OCI-LY7 (cell line): ENCODE results near the gene ZNF578. TPM values are rescaled to one million over a fixed set of nuclear protein-coding genes. Genes with fewer than 3 reads are reported as not detected.

Experiments used
- BruUV-seq: library from RNA; stranded (reverse); fragments of 400-500 nt; replicated peaks from 2 replicates; lab custom pipeline; 2021; lab: Mats Ljungman, UMichigan
- CTCF ChIA-PET: fragments of 300-600 bp; sonication (Branson Sonifier 250); formaldehyde crosslinking; loops from one replicate; lab custom pipeline; 2022; ENCODE audit warnings: antibody characterized with exemption; ENCODE audit not compliant: unreplicated experiment; lab: Charles Lee
- POLR2A ChIA-PET: fragments of 300-600 bp; sonication (Branson Sonifier 250); formaldehyde crosslinking; loops from one replicate; lab custom pipeline; 2022; ENCODE audit warnings: antibody characterized with exemption; lab: Charles Lee
- DNase-seq: peaks from one replicate; pipeline ENCODE4 v3.0.0-alpha.2; 2015; ENCODE audit warnings: low spot score
- H2AFZ ChIP-seq: fragments of 200-600 bp; sonication (generic), shearing (Covaris generic); 2 replicates; pipeline ENCODE4 v1.6.1; 2014; ENCODE audit warnings: mild to moderate bottlenecking, antibody characterized with exemption, low read length, moderate library complexity
- H3K27ac ChIP-seq: fragments of 200-600 bp; sonication (generic); 2 replicates; pipeline ENCODE4 v1.5.1; 2014; ENCODE audit warnings: mixed run types, low read depth, mild to moderate bottlenecking, moderate library complexity, low read length, inconsistent platforms; ENCODE audit not compliant: poor library complexity, severe bottlenecking
- H3K36me3 ChIP-seq: fragments of 200-600 bp; sonication (generic); 2 replicates; pipeline ENCODE4 v1.6.1; 2014; ENCODE audit warnings: mild to moderate bottlenecking, antibody characterized with exemption, low read length, moderate library complexity, mixed read lengths; ENCODE audit not compliant: insufficient read depth
- H3K4me1 ChIP-seq: fragments of 200-600 bp; sonication (generic); 2 replicates; pipeline ENCODE4 v1.5.1; 2014; ENCODE audit warnings: mild to moderate bottlenecking, low read length; ENCODE audit not compliant: insufficient read depth, poor library complexity, severe bottlenecking
- H3K4me2 ChIP-seq: fragments of 200-600 bp; sonication (generic); 2 replicates; pipeline ENCODE4 v1.6.1; 2014; ENCODE audit warnings: mild to moderate bottlenecking, low read length
- H3K4me3 ChIP-seq: fragments of 200-600 bp; sonication (generic); 2 replicates; pipeline ENCODE4 v1.5.1; 2014; ENCODE audit warnings: mild to moderate bottlenecking, low read depth, low read length; ENCODE audit not compliant: poor library complexity, severe bottlenecking
- H3K79me2 ChIP-seq: fragments of 200-600 bp; sonication (generic); 2 replicates; pipeline ENCODE4 v1.6.1; 2016; ENCODE audit warnings: low read depth, mild to moderate bottlenecking, low read length, moderate library complexity, mixed read lengths; ENCODE audit not compliant: insufficient read depth
- H3K9me2 ChIP-seq: fragments of 200-600 bp; sonication (generic); 2 replicates; pipeline ENCODE4 v1.6.1; 2016; ENCODE audit warnings: mild to moderate bottlenecking, low read length, mixed read lengths; ENCODE audit not compliant: insufficient read depth
- H3K9me3 ChIP-seq: fragments of 200-600 bp; sonication (generic); 2 replicates; pipeline ENCODE4 v1.6.1; 2014; ENCODE audit warnings: mild to moderate bottlenecking, mixed run types, low read length, mixed read lengths
- H4K20me1 ChIP-seq: fragments of 200-600 bp; sonication (generic); 2 replicates; pipeline ENCODE4 v1.6.1; 2014; ENCODE audit warnings: mild to moderate bottlenecking, antibody characterized with exemption, low read length, moderate library complexity, mixed read lengths; ENCODE audit not compliant: insufficient read depth
- EZH2phosphoT487 ChIP-seq: fragments of 200-600 bp; sonication (generic); IDR thresholded peaks from 2 replicates; pipeline ENCODE4 v1.6.1; 2018; ENCODE audit warnings: low read depth, borderline replicate concordance, mild to moderate bottlenecking, mixed run types, antibody characterized with exemption, low read length, moderate library complexity, mixed read lengths
- intact Hi-C: fragments of 100-400 bp; cut with micrococcal nuclease; formaldehyde crosslinking; loops from one replicate; pipeline ENCODE4 v1.10.0; 2022; ENCODE audit not compliant: unreplicated experiment
- total RNA-seq, 2 experiments: library from RNA; depleted of rRNA in 1 of 2; stranded (reverse); fragments of >200 nt in 1 of 2; shearing (Covaris generic) in 1 of 2; gene quantifications; 2 replicates each; pipeline ENCODE4 v1.2.3, GENCODE V29; 2014 to 2022
- TF ChIP-seq, protein P1 (sequence below): fragments of 200-600 bp; sonication (generic); conservative IDR thresholded peaks from 2 replicates; pipeline ENCODE4 v1.5.1; 2014; ENCODE audit warnings: mild to moderate bottlenecking, antibody characterized with exemption, low read length, moderate library complexity, mixed read lengths

The ZNF578 gene
- total RNA-seq, 2 experiments from 2014 or later: not detected

DNA sequence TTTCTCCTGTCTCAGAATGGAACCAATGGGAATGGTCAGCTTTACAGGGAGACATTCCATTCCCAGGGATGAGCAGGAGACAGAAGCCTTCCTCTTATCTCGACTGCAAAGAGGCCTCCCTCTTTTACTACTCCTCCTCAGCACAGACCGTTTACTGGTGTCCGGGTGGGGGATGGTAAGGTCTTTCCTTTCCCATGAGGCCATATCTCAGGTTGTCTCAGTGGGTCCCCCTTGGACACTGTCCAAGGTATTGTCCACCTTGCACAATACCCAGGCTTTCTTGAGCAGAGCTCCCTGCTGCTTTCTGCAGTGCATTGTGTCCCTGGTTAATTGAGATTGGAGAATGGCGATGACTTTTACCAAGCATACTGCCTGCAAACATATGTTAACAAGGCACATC lies 66.7 kb downstream of the ZNF578 start:
- no peak overlapping the region for H3K4me2 ChIP-seq
- TF ChIP-seq EZH2phosphoT487: no peak
- TF ChIP-seq, protein P1, sequence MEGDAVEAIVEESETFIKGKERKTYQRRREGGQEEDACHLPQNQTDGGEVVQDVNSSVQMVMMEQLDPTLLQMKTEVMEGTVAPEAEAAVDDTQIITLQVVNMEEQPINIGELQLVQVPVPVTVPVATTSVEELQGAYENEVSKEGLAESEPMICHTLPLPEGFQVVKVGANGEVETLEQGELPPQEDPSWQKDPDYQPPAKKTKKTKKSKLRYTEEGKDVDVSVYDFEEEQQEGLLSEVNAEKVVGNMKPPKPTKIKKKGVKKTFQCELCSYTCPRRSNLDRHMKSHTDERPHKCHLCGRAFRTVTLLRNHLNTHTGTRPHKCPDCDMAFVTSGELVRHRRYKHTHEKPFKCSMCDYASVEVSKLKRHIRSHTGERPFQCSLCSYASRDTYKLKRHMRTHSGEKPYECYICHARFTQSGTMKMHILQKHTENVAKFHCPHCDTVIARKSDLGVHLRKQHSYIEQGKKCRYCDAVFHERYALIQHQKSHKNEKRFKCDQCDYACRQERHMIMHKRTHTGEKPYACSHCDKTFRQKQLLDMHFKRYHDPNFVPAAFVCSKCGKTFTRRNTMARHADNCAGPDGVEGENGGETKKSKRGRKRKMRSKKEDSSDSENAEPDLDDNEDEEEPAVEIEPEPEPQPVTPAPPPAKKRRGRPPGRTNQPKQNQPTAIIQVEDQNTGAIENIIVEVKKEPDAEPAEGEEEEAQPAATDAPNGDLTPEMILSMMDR: no peak
- H3K9me2 ChIP-seq: no peaks in the 10 kb centered on the region
- no peak overlapping the region for H3K4me3 ChIP-seq
- H3K4me1 ChIP-seq: no peaks in the 10 kb centered on the region
- no peak overlapping the region for H3K27ac ChIP-seq
- H3K9me3 ChIP-seq: no peaks in the 10 kb centered on the region
- no peaks in the 10 kb centered on the region for H3K36me3 ChIP-seq
- no peak overlapping the region for H2AFZ ChIP-seq
- ChIA-PET POLR2A (no interaction called here), CTCF (no interaction called here)
- DNase-seq: no peak
- no TSS peak for BruUV-seq
- H3K79me2 ChIP-seq: no peaks in the 10 kb centered on the region
- intact Hi-C loops: no loop called here
- H4K20me1 ChIP-seq: no peaks in the 10 kb centered on the region

DNA sequence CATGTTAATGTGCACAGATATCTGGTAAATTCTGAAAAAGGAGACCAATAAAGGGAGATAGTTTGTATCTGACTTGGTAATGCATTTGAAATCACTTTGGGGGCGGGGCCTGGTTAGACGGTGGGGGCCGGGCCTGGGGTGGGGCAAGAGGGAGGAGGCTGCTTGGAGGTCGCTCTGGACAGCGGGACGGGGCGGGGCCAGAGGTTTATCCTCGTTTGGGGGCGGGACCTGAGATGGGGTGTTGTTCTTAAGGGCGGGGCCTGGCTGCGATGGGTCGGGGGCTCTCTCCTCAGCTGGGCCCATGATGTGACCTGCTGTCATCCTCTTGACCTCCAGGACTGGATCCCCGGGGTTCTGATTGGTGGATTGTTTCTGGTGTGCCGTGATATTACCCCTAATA lies 69.2 kb downstream of the ZNF578 start:
- TF ChIP-seq, protein P1: no peak
- TF ChIP-seq EZH2phosphoT487: no peak
- H3K9me3 ChIP-seq: no peaks in the 10 kb centered on the region
- H3K27ac ChIP-seq: no peak overlapping the region
- H3K4me2 ChIP-seq: no peak overlapping the region
- peaks cover 7% of the 10 kb centered on the region for H3K4me1 ChIP-seq
- POLR2A ChIA-PET: no interaction called here
- H3K9me2 ChIP-seq: no peaks in the 10 kb centered on the region
- no peaks in the 10 kb centered on the region; the same call in 1 of the 2 replicates for H3K79me2 ChIP-seq
- BruUV-seq: no TSS peak
- no peak overlapping the region for H2AFZ ChIP-seq
- CTCF ChIA-PET: no interaction called here
- intact Hi-C loops: no loop called here
- no peaks in the 10 kb centered on the region for H3K36me3 ChIP-seq
- DNase-seq: no peak
- no peak overlapping the region for H3K4me3 ChIP-seq
- H4K20me1 ChIP-seq: no peaks in the 10 kb centered on the region

DNA sequence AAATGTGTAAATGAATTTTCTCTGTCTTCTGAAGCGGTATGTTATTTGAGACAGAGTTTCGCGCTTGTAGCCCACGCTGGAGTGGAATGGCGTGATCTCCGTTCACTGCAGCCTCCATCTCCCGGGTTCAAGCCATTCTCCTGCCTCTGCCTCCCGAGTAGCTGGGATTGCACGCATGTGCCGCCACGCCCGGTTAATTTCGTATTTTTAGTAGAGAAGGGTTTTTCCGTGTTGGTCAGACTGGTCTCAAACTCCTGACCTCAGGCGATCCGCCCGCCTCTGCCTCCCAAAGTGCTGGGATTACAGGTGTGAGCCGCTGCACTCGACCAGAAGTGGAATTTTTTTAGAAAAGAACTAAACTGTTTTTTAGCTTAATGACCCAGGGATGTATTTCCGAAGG lies 70.7 kb downstream of the ZNF578 start:
- CTCF ChIA-PET: no interaction called here
- H3K4me2 ChIP-seq: no peak overlapping the region
- H3K27ac ChIP-seq: no peak overlapping the region
- no peak overlapping the region for H3K4me3 ChIP-seq
- peaks cover 15% of the 10 kb centered on the region; the same call in 1 of the 2 replicates for H3K79me2 ChIP-seq
- intact Hi-C loops: no loop called here
- no peak for TF ChIP-seq EZH2phosphoT487
- TF ChIP-seq, protein P1: no peak
- H3K4me1 ChIP-seq: peaks cover 17% of the 10 kb centered on the region
- no peak overlapping the region for H2AFZ ChIP-seq
- no peaks in the 10 kb centered on the region for H3K9me2 ChIP-seq
- H3K36me3 ChIP-seq: no peaks in the 10 kb centered on the region; the same call in 1 of the 2 replicates
- POLR2A ChIA-PET: no interaction called here
- no peaks in the 10 kb centered on the region for H3K9me3 ChIP-seq
- no peak for DNase-seq
- BruUV-seq: no TSS peak
- H4K20me1 ChIP-seq: no peaks in the 10 kb centered on the region
